GM18909 (cell line): ENCODE data around the gene AGAP3.

Experiments
- ATAC-seq: cut with Tn5 transposase; IDR thresholded peaks from one replicate; pipeline ENCODE4 v1.9.1; 2021; ENCODE audit warnings: mild to moderate bottlenecking; ENCODE audit not compliant: unreplicated experiment, poor library complexity

Gene AGAP3

GRCh38 chr7:151132461-151133205, 46.4 kb downstream of the AGAP3 start:
- no peak for ATAC-seq

- ATAC-seq = no peak
Measured at GRCh38 chr7:151133266-151133985, 47.2 kb downstream of the AGAP3 start.

DNA sequence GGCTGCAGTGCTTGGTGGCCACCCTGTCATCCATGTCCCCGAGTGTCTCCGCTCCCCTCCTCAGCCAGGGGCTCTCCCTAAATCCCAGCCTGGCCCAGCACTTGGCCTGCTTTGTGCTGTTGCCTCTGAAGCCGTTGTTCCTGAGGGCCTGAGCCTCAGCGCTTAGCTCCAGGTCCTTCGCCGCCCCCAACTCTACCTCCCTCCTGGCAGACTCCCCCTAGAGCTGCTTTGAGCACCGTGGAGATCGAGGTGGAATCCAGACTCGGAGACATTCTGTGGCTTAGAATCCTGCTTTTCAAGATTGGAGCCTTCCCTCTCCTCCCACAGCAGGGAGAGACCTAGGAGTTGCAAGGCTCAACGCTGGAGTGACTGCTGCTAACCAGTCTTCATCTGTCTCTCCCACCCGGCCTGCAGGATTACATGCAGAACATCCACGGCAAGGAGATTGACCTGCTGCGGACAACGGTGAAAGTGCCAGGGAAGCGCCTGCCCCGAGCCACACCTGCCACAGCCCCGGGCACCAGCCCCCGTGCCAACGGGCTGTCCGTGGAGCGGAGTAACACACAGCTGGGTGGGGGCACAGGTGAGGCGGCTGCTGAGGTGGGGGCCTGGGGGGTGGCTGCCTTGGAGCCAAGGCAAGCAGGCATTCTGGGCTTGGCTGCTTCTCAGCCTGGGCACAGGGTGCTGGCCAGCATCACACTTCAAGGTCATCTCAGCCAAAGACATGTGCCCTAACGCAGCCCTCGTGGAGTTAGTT, 47.9 kb downstream of the AGAP3 start:
- ATAC-seq = no peak

GRCh38 chr7:151134743-151135524, 48.7 kb downstream of the AGAP3 start:
- no peak for ATAC-seq

DNA sequence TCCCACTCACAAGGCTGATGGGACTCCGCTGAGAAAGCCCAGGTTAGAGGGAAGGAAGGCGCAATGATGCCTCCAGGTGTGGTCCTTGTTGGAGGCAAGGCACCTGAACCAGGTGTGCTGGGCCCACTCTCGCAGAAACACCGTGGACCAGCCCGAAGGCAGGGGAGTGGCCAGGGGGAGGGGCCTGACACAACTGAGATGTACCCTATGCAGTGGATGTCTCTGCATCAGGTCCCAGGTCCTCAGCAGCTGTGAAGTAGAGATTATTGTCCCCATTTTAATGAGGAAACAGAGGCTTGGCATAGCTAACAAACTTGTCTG, 49.2 kb downstream of the AGAP3 start:
- no peak for ATAC-seq

GRCh38 chr7:151135866-151136843, 49.9 kb downstream of the AGAP3 start:
- ATAC-seq = no peak

GRCh38 chr7:151137076-151137675, 50.9 kb downstream of the AGAP3 start:
- no peak for ATAC-seq

DNA sequence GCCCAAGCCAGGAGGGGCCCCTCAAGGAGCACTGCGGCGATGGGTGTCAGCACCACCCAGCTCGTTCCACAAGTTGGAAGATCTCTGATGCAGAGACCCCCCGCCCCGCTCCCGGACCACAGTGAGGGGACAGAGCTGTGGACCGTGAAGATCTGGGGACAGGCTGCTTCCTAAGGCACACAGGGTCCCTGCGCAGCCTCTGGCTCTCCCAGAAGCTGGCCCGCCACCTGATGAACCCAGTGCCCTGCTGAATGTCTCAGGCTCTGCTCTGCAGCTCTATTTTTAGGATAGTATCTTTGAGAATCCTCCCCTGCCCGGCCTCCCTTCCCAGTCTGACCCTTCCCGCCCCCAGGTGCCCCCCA, 51.5 kb downstream of the AGAP3 start:
- no peak for ATAC-seq

- ATAC-seq = no peak
Measured at GRCh38 chr7:151138153-151138851, 52.0 kb downstream of the AGAP3 start.

DNA sequence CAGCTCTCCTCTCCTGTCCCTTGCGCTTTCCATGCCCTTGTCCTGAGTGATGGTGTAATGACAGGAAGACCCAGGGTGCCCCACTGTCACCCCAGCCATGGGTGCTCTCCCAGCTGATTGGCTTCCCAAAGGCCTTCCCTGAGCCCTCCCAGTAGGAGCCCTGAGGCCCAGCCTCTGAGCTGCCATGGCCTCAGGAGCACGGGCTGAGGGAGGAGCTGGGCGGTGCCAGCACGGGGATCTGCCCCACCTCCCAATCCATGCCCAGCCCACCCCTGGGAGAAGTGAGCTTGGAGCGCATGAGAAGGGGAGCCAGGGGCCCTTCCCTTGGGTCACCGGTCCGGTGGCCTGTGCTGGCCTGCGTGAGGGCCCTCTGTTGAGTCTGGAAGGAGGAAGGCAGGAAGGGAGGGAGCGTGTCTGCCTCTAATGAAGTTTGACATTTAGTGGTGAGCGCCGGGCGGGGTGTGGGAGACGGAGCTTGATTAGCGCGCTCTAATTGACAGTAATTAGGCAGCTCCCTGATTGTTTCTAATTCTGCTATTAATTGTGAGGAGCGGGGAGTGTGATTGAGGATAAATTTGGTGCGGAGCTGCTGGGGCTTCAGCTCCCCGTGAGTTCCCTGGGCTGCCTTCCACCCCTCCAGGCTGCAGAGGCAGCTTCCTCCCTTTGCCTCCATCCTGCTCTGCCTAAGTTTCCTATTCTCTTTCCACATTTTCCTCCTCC, 53.0 kb downstream of the AGAP3 start:
- no peak for ATAC-seq

DNA sequence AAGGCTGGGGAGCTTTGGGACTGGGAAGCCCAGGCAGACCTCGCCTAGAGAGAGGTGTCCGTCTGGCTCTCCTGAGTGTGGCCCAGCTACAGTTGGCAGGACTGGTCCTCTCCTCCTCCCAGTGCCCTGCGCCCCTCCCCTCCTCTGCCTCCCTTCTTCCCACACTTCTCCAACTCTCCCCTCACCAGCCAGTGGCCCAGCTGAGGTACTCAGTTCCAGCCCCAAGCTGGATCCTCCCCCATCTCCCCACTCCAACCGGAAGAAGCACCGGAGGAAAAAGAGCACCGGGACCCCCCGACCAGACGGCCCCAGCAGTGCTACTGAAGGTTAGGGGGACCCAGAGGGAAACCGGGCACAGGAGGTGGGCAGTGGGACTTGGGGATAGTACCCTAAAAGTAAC, 53.5 kb downstream of the AGAP3 start:
- ATAC-seq = no peak

DNA sequence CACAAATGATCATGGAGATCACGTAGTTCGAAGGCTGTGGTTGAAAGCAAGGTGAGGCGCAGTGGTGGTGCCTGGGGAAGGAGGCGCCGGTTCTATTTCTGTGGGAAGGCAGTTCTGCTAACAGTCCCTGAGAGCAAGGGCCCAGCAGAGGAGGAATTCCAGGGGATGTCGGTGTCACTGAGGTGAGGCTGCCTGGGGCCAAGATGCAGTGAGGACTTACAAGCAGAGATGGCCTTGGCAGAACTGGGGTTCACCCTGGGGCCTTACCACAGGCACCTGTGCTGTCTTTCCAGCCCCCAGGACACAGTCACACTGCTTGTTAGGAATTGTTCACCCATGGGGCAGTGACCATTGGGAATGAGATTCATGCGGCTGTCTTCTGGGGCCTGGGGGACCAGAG, 54.6 kb downstream of the AGAP3 start:
- ATAC-seq = no peak

- ATAC-seq = no peak
Measured at GRCh38 chr7:151141311-151141854, 55.1 kb downstream of the AGAP3 start.

DNA sequence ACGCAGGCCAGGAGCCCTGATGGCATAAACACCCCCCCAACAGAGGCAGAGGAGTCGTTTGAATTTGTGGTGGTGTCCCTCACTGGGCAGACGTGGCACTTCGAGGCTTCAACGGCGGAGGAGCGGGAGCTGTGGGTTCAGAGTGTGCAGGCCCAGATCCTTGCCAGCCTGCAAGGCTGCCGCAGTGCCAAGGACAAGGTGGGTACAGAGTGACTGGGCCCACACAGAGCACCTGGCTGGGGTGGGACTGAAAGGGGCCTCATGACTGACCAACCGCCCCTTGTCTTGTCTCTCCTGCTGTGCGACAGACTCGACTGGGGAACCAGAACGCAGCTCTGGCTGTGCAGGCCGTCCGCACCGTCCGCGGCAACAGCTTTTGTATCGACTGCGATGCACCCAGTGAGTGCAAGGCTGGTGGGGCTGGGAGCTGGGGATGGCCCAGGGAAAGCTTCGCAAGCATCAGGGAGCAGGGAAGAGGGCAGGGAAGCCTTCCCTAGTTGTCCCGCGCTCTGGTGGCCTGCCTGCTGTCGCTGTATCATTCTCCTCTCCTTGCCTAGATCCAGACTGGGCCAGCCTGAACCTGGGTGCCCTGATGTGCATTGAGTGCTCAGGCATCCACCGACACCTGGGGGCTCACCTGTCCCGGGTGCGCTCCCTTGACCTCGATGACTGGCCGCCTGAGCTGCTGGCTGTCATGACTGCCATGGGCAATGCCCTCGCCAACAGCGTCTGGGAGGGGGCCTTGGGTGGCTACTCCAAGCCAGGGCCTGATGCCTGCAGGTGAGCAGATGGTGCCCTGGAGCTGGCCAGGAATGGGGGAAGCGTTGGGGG, 55.8 kb downstream of the AGAP3 start:
- ATAC-seq = no peak

- no peak for ATAC-seq
Measured at GRCh38 chr7:151142686-151143040, 56.4 kb downstream of the AGAP3 start.

DNA sequence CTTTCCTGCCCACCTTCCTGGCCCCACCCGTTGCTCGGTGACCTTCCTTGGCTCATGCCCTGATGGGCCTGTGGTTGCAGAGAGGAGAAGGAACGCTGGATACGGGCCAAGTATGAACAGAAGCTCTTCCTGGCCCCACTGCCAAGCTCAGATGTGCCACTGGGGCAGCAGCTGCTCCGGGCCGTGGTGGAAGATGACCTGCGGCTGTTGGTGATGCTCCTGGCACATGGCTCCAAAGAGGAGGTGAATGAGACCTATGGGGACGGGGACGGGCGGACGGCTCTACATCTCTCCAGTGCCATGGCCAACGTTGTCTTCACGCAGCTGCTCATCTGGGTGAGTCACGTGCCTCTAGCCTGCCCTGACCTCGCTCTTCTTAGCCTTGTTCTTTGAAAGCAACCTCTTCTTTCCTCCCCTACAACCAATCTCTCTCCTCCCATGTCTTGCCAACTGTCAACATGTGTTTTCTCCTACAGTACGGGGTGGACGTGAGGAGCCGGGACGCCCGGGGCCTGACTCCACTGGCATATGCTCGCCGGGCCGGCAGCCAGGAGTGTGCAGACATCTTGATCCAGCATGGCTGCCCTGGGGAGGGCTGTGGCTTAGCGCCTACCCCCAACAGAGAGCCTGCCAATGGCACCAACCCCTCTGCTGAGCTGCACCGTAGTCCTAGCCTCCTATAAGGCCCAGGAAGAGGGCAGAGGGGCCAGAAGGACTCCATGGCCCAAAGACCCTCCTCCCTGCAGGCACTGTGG, 57.2 kb downstream of the AGAP3 start:
- no peak for ATAC-seq
